Left colon (tissue), 2 donors: Measurements from ENCODE around the gene PRDM16. TPM values are rescaled to one million over a fixed set of nuclear protein-coding genes. Genes with fewer than 3 reads are reported as not detected.

Experiments used
- ATAC-seq: fragments of 200-7000 bp; cut with Tn5 transposase; one replicate; pipeline ENCODE4 v1.9.1; 2020; ENCODE audit warnings: mild to moderate bottlenecking, moderate library complexity
- DNase-seq, 2 donors: peaks; one replicate each; pipeline ENCODE4 v3.0.0-alpha.2; 2020
- intact Hi-C, 2 donors: fragments of 100-400 bp; cut with DNase I in 1 of 2; cut with micrococcal nuclease in 1 of 2; formaldehyde crosslinking; loops; one replicate each; pipeline versions ENCODE4 v1.11.2 to v1.14.0; 2022; cut with DNase I, micrococcal nuclease
- total RNA-seq, 2 donors: library from RNA; stranded (reverse); fragmentation: NEBNext Ultra II Directional; extraction: Animal tissue kit (Norgen Biotek cat#: 25700); gene quantifications; one replicate each; pipeline ENCODE4 v1.2.1, GENCODE V29; 2021
- donor health status: DM: no; HTN: no; CAD: no.
- donor health status: DM: yes; HTN: yes; CAD: no.

The PRDM16 gene
- total RNA-seq, 2 donors from 2014 or later = 1.1 to 1.2 TPM

DNA sequence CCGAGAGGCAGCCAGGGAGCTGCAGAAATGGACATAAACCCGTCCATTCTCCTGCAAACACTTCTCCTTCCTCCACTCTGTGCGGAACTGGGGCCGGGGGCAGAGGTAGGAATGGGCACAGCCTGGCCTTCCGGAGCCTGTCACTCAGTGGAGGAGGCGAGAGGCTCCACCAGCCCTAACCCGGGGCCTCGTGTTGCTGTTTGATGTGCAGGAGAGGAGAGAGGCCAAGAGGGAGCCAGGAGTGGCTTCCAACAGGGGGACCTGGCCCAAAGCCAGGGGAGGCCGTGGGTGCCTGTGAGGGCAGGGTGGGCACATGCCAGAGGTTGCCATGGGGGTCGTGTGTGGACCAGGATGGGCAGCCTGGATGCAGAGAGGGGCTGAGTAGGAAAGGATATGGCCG is 227.3 kb downstream of the PRDM16 start:
- DNase-seq (no peak), ATAC-seq (no peak)
- intact Hi-C loops = no loop called here

DNA sequence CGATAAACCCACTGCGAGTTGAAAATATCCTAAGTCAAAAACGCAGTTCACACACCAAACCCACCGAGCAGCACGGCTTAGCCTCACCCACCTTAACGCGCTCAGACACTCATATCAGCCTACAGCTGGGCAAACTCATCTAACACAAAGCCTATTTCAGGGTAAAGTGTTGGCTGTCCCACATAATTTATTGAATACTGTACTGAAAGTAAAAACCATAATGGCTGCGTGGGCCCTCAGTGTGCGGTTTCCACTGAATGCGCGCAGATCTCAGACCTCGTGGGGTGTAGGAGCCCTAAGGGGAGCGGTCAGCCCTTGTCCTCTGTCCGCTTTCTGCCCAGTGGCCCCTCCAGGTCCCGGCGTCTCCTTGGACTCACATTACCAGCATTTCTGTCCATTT is 227.8 kb downstream of the PRDM16 start:
- no peak for ATAC-seq
- intact Hi-C loops = no loop called here

GRCh38 chr1:3297756-3298155 is 228.8 kb downstream of the PRDM16 start:
- no peak for DNase-seq
- intact Hi-C loops = no loop called here
- no peak for ATAC-seq

More for the DNA sequence above, 227.8 kb downstream of the PRDM16 start:
- no peak for DNase-seq

DNA sequence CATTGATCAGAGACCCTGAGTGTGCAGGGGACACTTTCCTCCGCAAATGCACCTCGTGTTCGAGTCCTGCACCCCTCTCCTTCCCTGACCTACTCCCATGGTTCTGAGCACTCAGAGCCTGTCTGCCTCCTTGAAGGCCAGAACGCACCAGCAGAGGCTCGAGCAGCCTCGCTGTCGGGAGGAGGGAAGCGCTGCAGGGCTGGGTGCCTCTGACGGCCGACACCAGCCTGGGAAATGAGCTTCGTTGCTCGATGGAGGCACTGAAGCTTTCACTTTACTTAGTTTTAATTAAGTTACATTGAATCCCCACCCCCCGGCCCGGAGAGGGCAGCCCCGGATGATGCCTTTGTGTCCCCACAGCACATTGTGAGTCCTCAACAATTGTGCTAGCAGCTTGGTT is 229.2 kb downstream of the PRDM16 start:
- intact Hi-C loops = no loop called here
- no peak for DNase-seq
- no peak for ATAC-seq

DNA sequence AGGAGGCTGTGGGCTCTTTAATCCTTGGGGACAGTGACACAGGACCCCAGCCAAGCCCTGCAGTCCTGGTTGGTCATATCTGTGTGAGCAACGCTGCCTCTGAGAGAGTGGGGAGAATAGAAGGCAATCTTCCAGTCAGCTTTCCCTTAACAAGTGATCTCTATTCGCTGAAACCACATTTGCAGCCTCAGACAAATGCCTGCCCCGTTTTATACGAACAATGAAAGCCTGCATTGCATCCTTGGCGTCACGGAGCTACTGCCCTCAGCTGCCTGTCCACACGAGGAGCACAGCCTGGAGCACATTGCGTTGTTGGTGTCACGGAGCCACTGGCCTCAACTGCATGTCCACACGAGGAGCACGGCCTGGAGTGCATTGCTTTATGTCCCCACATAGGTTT is 235.2 kb downstream of the PRDM16 start:
- ATAC-seq (no peak), DNase-seq (no peak)
- intact Hi-C loops = no loop called here

DNA sequence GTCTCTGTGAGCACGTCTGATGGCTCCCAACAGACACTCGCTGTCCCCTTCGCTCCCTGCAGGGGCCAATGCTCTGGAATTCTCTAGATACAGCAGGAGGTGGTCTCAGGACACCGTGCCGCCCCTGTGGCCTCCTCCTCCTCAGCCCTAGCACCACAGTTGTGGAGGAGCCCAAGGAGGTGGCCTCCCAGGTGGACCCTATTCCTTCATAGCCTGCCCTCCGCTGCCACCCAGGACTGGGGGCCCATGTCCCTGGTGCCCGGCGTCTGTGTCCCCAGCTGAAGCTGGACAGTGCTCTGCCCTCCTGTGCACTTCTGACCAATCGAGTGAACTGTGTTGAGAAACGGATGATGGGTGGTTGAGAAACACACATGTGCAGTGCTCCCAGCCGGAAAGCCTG is 235.7 kb downstream of the PRDM16 start:
- no peak for ATAC-seq
- DNase-seq = no peak
- intact Hi-C loops = no loop called here

- ATAC-seq (no peak), DNase-seq (no peak)
- intact Hi-C loops = no loop called here
Observed at GRCh38 chr1:3305156-3305555, 236.2 kb downstream of the PRDM16 start.

- DNase-seq = no peak
- no peak for ATAC-seq
- intact Hi-C loops = no loop called here
Observed at GRCh38 chr1:3306583-3307291, 237.7 kb downstream of the PRDM16 start.

GRCh38 chr1:3307359-3307758 is 238.4 kb downstream of the PRDM16 start:
- ATAC-seq = no peak
- intact Hi-C loops = no loop called here

DNA sequence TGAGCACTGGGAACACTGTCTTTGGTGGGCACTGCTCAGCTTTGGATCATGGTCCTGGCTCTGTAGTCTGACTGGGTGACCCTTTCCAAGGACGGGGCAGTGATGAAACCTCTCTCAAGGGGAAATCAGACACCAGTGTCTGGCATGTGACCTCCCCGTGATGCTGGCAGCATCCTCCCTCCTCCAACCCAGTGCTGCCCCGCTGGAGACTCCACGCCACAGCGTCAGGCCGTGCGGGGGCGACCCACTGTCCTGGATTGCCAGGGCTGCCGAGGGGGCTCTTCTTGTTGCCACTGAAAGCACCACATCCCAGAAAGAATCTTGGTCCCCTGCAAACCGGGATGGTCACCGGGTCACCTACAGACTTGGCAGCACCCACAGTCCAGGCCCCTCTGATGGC is 239.1 kb downstream of the PRDM16 start:
- intact Hi-C loops = no loop called here
- ATAC-seq = no peak
- DNase-seq = no peak

More at GRCh38 chr1:3307359-3307758, 238.4 kb downstream of the PRDM16 start:
- no peak for DNase-seq

DNA sequence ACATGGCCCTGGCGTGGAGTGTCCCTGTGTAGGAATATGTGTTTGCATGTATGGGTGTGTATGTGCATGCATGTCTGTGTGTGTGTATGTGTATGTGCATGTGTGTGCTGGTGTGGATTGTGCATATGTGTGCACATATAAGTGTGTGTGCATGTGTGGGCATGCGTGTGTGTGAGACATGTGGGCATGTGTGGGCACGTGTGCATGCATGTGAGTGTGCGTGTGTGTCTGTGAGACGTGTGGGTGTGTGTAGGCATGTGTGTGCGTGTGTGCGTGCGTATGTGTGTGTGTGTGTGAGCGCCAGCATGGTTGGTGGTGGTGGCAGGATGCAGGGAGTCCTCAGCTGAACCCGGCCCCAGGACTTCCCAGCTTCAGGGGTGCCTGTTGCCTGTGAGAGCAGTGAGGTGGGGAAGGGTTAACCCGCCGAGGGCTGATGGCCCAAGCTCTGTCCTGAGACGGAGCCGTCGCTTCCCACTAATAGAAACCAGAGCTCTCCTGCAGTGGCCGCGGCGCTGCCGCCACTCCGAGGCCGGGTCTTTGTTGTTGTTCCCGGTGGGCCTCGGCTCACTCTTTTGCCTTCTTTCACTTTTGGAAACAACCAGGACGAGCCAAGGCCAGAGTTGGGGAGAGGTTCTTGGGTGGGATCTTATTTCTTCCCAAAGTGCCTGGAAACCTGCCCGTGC is 241.9 kb downstream of the PRDM16 start:
- DNase-seq = no peak
- intact Hi-C loops = no loop called here

DNA sequence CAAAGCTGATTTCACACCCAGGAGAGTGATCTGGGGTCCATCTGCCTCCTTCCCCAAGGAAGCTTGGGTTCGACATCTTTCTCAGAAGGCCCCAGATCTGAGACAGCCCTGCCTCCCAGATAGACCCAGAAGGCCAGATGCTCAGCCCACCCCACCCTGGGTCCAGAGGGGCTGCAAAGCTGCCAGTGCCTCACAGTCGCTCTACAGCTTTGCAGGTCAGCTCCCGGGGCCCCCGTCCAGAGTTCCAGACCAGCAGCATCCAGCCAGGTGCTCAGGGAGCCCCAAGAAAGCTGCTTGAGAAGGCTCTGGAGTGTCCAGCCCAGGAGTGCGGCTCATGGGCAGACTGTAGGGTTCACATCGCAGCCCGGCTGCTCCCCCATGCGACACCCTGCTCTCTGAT is 242.7 kb downstream of the PRDM16 start:
- ATAC-seq (no peak), DNase-seq (no peak)
- intact Hi-C loops = no loop called here

More for the DNA sequence above, 241.9 kb downstream of the PRDM16 start:
- no peak for ATAC-seq

GRCh38 chr1:3312310-3312897 is 243.4 kb downstream of the PRDM16 start:
- ATAC-seq (no peak), DNase-seq (no peak)
- intact Hi-C loops = no loop called here

- ATAC-seq (peak; percentile 58), DNase-seq (peak; percentile 63 to 85)
- intact Hi-C loops = no loop called here
Observed at GRCh38 chr1:3312898-3313575, 244.0 kb downstream of the PRDM16 start.

DNA sequence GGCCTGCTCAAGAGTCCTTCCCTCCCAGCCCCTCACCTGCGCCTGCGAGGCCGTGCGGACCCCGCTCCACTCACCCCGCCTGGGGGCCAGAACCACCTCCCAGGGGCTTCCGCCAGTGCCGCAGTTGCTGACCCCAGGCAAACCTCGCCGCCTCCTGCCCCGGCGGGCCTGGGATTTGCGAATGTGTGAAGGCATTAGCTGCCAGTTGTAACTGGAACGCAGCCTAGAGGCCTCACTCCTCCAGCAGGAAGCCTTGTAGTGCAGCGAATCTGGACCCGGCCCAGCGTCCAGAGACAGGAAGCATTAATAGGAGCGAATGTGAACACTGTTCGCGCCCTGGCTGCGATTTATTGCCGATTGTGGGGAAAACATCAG is 244.6 kb downstream of the PRDM16 start:
- intact Hi-C loops = no loop called here
- peak; percentile 67 to 83 for DNase-seq
- peak; percentile 28 for ATAC-seq

DNA sequence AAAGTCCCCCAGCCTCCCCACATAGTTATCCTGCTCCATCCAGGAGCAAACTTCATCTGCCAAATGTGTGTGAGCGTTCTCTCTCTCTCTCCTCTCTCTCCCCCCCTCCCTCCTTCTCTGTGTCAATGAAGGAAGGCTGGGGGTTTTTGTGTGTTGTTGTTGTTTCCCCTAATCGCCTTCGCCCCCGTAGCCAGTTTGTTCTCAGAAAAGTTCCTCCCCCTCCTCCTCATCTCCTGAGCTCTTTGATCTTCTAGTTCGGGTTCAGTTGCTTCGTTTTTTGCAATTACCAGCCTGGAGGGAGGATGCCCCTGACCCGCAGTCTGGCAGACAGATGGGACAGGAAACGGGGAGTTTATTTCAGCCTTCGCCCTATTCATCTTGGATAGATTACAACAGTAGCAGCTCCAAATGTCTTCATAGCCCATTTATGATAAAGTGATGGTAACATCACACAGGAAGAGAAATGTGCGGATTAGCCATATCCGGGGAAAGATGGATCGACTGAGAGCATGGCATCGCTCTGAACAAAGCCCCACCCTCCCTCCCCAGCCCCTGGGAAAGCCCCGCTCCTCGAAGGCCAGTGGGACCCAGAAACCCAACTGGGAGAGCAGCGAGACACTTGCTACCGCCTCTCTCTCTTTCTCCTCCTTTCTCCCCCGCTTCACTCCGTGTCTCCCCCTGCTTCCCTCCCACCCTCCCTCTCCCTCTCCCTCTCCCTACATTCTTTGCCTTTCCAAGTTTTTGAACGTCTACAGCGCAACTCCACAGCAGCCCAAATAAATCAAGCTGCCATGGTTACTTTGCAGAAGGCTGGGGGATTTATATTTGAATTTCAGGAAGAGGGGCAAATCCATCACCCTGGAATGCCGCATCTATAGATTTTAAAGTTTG is 245.7 kb downstream of the PRDM16 start:
- ATAC-seq = no peak
- no peak for DNase-seq
- intact Hi-C loops = no loop called here

GRCh38 chr1:3315399-3316339 is 246.7 kb downstream of the PRDM16 start:
- ATAC-seq (no peak), DNase-seq (no peak)
- intact Hi-C loops = no loop called here
